ENCODE results near the gene TMUB2. TPM values are rescaled to one million over a fixed set of nuclear protein-coding genes. Genes with fewer than 3 reads are reported as not detected.

TMUB2 gene
- total and polyA plus RNA-seq, 2 of the 13 experiments (the other 11 are each of a cell fraction or from before 2014, with no cell fraction given): 26.9 to 50.8 TPM

GRCh38 chr17:44187131-44187899, 543 bp downstream of the TMUB2 start (continued):
- TF ChIP-seq PHF20 (CRISPR knock-in tag; IDR thresholded peaks at IDR 0.05) (peak; percentile 12; the same call in 1 of the 2 replicates), NRL (CRISPR knock-in tag; IDR thresholded peaks at IDR 0.05; ENCODE audit: borderline replicate concordance) (no peak; the same call in 1 of the 2 replicates), MED8 (CRISPR knock-in tag; IDR thresholded peaks at IDR 0.05; ENCODE audit: insufficient replicate concordance) (no peak), ZNF414 (CRISPR knock-in tag; IDR thresholded peaks at IDR 0.05) (0 out of 2 replicates have a peak, but pooled peaks have one; percentile 36), ZNF382 (CRISPR knock-in tag; IDR thresholded peaks at IDR 0.05; ENCODE audit: borderline replicate concordance) (no peak), LCORL (IDR thresholded peaks at IDR 0.05) (no peak), LCORL (CRISPR knock-in tag; IDR thresholded peaks at IDR 0.05) (0 out of 2 replicates have a peak, but pooled peaks have one; percentile 11), MTERF4 (CRISPR knock-in tag; IDR thresholded peaks at IDR 0.05) (peak; percentile 19; the same call in 1 of the 2 replicates), SPEN (CRISPR knock-in tag; IDR thresholded peaks at IDR 0.05; ENCODE audit: low read depth) (peak; percentile 31), MAFG (CRISPR knock-in tag; IDR thresholded peaks at IDR 0.05) (no peak), IKZF4 (CRISPR knock-in tag; IDR thresholded peaks at IDR 0.05; ENCODE audit: borderline replicate concordance, low read depth, not compliant biosample characterization) (peak; percentile 6), DMAP1 (CRISPR knock-in tag; IDR thresholded peaks at IDR 0.05) (no peak), TOPORS (CRISPR knock-in tag; IDR thresholded peaks at IDR 0.05) (no peak), RORA (CRISPR knock-in tag; IDR thresholded peaks at IDR 0.05) (0 out of 2 replicates have a peak, but pooled peaks have one; percentile 41), ZNF362 (CRISPR knock-in tag; IDR thresholded peaks at IDR 0.05; ENCODE audit: borderline replicate concordance) (0 out of 2 replicates have a peak, but pooled peaks have one; percentile 16), YY1 (IDR thresholded peaks at IDR 0.05; ENCODE audit: insufficient read depth, insufficient replicate concordance, low read depth, low read length) (peak; percentile 7), ONECUT2 (CRISPR knock-in tag; IDR thresholded peaks at IDR 0.05) (no peak), ZNF546 (CRISPR knock-in tag; conservative IDR thresholded peaks at IDR 0.05) (0 out of 2 replicates have a peak, but pooled peaks have one; percentile 52), ZNF274 (CRISPR knock-in tag; IDR thresholded peaks at IDR 0.05) (peak; percentile 7; the same call in 1 of the 2 replicates), ZNF556 (CRISPR knock-in tag; IDR thresholded peaks at IDR 0.05; ENCODE audit: borderline replicate concordance) (peak; percentile 55; the same call in 1 of the 2 replicates), ZNF678 (CRISPR knock-in tag; IDR thresholded peaks at IDR 0.05) (peak; percentile 61; the same call in 1 of the 2 replicates), USF2 (IDR thresholded peaks at IDR 0.05; ENCODE audit: low read depth, low read length) (no peak), USF2 (CRISPR knock-in tag; IDR thresholded peaks at IDR 0.05; ENCODE audit: borderline replicate concordance) (no peak), ASH2L (IDR thresholded peaks at IDR 0.05; ENCODE audit: insufficient read length, low read depth, low read length) (no peak)

All from HepG2 (cell line).